Stimulated activated CD4-positive, alpha-beta T cell treated with anti-CD3 and anti-CD28 coated beads, Interleukin-4, amount 100 ng/mL, for 24 hours (primary cell): ENCODE measurements around the gene SH2D5.
A peak's percentile ranks its signal among the peaks of the same experiment; 100 is the strongest.

Experiments used
- DNase-seq: peaks from one replicate; pipeline ENCODE4 v3.0.0-alpha.2; 2020

SH2D5 gene

GRCh38 chr1:20711285-20712214 lies 21.0 kb downstream of the SH2D5 start:
- no peak for DNase-seq

GRCh38 chr1:20710469-20711284 lies 21.8 kb downstream of the SH2D5 start:
- DNase-seq = no peak

GRCh38 chr1:20709868-20710267 lies 22.6 kb downstream of the SH2D5 start:
- no peak for DNase-seq

GRCh38 chr1:20708891-20709290 lies 23.6 kb downstream of the SH2D5 start:
- no peak for DNase-seq

- no peak for DNase-seq
Observed at GRCh38 chr1:20708057-20708456, 24.4 kb downstream of the SH2D5 start.

GRCh38 chr1:20706841-20707240 lies 25.7 kb downstream of the SH2D5 start:
- no peak for DNase-seq

GRCh38 chr1:20705203-20705755 lies 27.2 kb downstream of the SH2D5 start:
- DNase-seq = no peak

- DNase-seq = no peak
Observed at GRCh38 chr1:20704390-20705202, 27.9 kb downstream of the SH2D5 start.

- DNase-seq = no peak
Observed at GRCh38 chr1:20703124-20703756, 29.3 kb downstream of the SH2D5 start.

GRCh38 chr1:20702416-20702815 lies 30.1 kb downstream of the SH2D5 start:
- no peak for DNase-seq

- no peak for DNase-seq
Observed at GRCh38 chr1:20701847-20702246, 30.7 kb downstream of the SH2D5 start.

- DNase-seq = no peak
Observed at GRCh38 chr1:20701446-20701845, 31.1 kb downstream of the SH2D5 start.

GRCh38 chr1:20700636-20701215 lies 31.8 kb downstream of the SH2D5 start:
- DNase-seq = no peak

GRCh38 chr1:20699558-20699957 lies 32.9 kb downstream of the SH2D5 start:
- DNase-seq = no peak

- DNase-seq = no peak
Observed at GRCh38 chr1:20698195-20698910, 34.1 kb downstream of the SH2D5 start.

- DNase-seq = no peak
Observed at GRCh38 chr1:20697563-20697962, 34.9 kb downstream of the SH2D5 start.

- peak; percentile 74 for DNase-seq
Observed at GRCh38 chr1:20696397-20697333, 35.8 kb downstream of the SH2D5 start.

GRCh38 chr1:20695515-20695914 lies 37.0 kb downstream of the SH2D5 start:
- no peak for DNase-seq

GRCh38 chr1:20693623-20694022 lies 38.9 kb downstream of the SH2D5 start:
- DNase-seq = no peak

- no peak for DNase-seq
Observed at GRCh38 chr1:20691872-20692271, 40.6 kb downstream of the SH2D5 start.
